ENCODE measurements around the gene SLC22A4. TPM values are rescaled to one million over a fixed set of nuclear protein-coding genes. Genes with fewer than 3 reads are reported as not detected.

SLC22A4 gene
- total RNA-seq, 1 donor from 2014 or later: 2.1 TPM

GRCh38 chr5:132264546-132265335 is 29.5 kb upstream of the SLC22A4 start:
- peak overlapping the region; percentile 94 for H3K27ac Mint-ChIP-seq
- no peak overlapping the region for H3K4me3 Mint-ChIP-seq
- H3K4me1 Mint-ChIP-seq: peaks cover 46% of the 10 kb centered on the region
- DNase-seq (ENCODE audit: low spot score in 2 of 2, unreplicated experiment in 2 of 2): peak in 1 of 2 experiments; percentile 31
- no peaks in the 10 kb centered on the region for H3K9me3 Mint-ChIP-seq
- no peaks in the 10 kb centered on the region for H3K27me3 Mint-ChIP-seq (ENCODE audit: low read depth)
- no peak for TF ChIP-seq CTCF (IDR thresholded peaks at IDR 0.05; ENCODE audit: unreplicated experiment)
- peaks cover 20% of the 10 kb centered on the region for H3K36me3 Mint-ChIP-seq

- no peak overlapping the region for H3K4me3 Mint-ChIP-seq
- no peaks in the 10 kb centered on the region for H3K27me3 Mint-ChIP-seq (ENCODE audit: low read depth)
- H3K9me3 Mint-ChIP-seq: no peaks in the 10 kb centered on the region
- DNase-seq (ENCODE audit: low spot score in 2 of 2, unreplicated experiment in 2 of 2): peak in 1 of 2 experiments; percentile 67
- peaks cover 17% of the 10 kb centered on the region for H3K36me3 Mint-ChIP-seq
- peaks cover 38% of the 10 kb centered on the region for H3K4me1 Mint-ChIP-seq
- H3K27ac Mint-ChIP-seq: peak overlapping the region; percentile 94
- TF ChIP-seq CTCF (IDR thresholded peaks at IDR 0.05; ENCODE audit: unreplicated experiment): no peak
These were observed 28.7 kb upstream of the SLC22A4 start for GRCh38 chr5:132265336-132266030.

GRCh38 chr5:132266031-132266835 is 28.0 kb upstream of the SLC22A4 start:
- peak overlapping the region; percentile 94 for H3K27ac Mint-ChIP-seq
- peaks cover 34% of the 10 kb centered on the region for H3K4me1 Mint-ChIP-seq
- H3K9me3 Mint-ChIP-seq: no peaks in the 10 kb centered on the region
- peak in 1 of 2 experiments; percentile 32 for DNase-seq (ENCODE audit: low spot score in 2 of 2, unreplicated experiment in 2 of 2)
- TF ChIP-seq CTCF (IDR thresholded peaks at IDR 0.05; ENCODE audit: unreplicated experiment): no peak
- no peaks in the 10 kb centered on the region for H3K27me3 Mint-ChIP-seq (ENCODE audit: low read depth)
- peaks cover 17% of the 10 kb centered on the region for H3K36me3 Mint-ChIP-seq
- H3K4me3 Mint-ChIP-seq: no peak overlapping the region

- no peaks in the 10 kb centered on the region for H3K9me3 Mint-ChIP-seq
- DNase-seq (ENCODE audit: low spot score in 2 of 2, unreplicated experiment in 2 of 2): no peak
- peaks cover 15% of the 10 kb centered on the region for H3K36me3 Mint-ChIP-seq
- no peak overlapping the region for H3K27ac Mint-ChIP-seq
- H3K4me3 Mint-ChIP-seq: no peak overlapping the region
- TF ChIP-seq CTCF (IDR thresholded peaks at IDR 0.05; ENCODE audit: unreplicated experiment): no peak
- peaks cover 32% of the 10 kb centered on the region for H3K4me1 Mint-ChIP-seq
- H3K27me3 Mint-ChIP-seq (ENCODE audit: low read depth): no peaks in the 10 kb centered on the region
These were observed 27.4 kb upstream of the SLC22A4 start for GRCh38 chr5:132266836-132267160.

- DNase-seq (ENCODE audit: low spot score in 2 of 2, unreplicated experiment in 2 of 2): peak in 1 of 2 experiments; percentile 29
- Mint-ChIP-seq H3K9me3 (no peaks in the 10 kb centered on the region), H3K4me1 (peaks cover 28% of the 10 kb centered on the region), H3K27me3 (ENCODE audit: low read depth) (no peaks in the 10 kb centered on the region), H3K36me3 (peaks cover 15% of the 10 kb centered on the region), H3K27ac (peak overlapping the region; percentile 47), H3K4me3 (no peak overlapping the region)
- TF ChIP-seq CTCF (IDR thresholded peaks at IDR 0.05; ENCODE audit: unreplicated experiment): no peak
These were observed 26.9 kb upstream of the SLC22A4 start for GRCh38 chr5:132267166-132267739.
